Lower leg skin (tissue), 4 donors: ENCODE results near the gene BAZ1A. TPM values are rescaled to one million over a fixed set of nuclear protein-coding genes. Genes with fewer than 3 reads are reported as not detected.

Experiments
- DNase-seq, 2 donors: peaks; one replicate each; pipeline ENCODE4 v3.0.0-alpha.2; 2019; ENCODE audit warnings: low spot score in 2 of 2
- H3K4me3 ChIP-seq: fragments of 200-600 bp; sonication (generic); 2 replicates; pipeline ENCODE4 v1.5.1; 2017; ENCODE audit warnings: mild to moderate bottlenecking, low read depth; ENCODE audit not compliant: poor library complexity, severe bottlenecking
- POLR2A ChIP-seq, 2 donors: fragments of 450-650 bp; IDR thresholded peaks; one replicate each; pipeline ENCODE4 v1.6.1; 2016 to 2017; ENCODE audit warnings: antibody characterized with exemption in 2 of 2, mild to moderate bottlenecking in 1 of 2, moderate library complexity in 1 of 2
- WGBS, 2 donors: methylation state at CpG; one replicate each; pipeline ENCODE4 v1.1.5; 2018; 5-methylcytosine and 5-hydroxymethylcytosine counted together
- intact Hi-C: fragments of 100-400 bp; cut with DNase I; formaldehyde crosslinking; loops from one replicate; pipeline ENCODE4 v1.15.0; 2023; ENCODE audit warnings: low total_unique reads
- total RNA-seq, 4 donors: library from RNA; depleted of rRNA; stranded (reverse); fragments of >200 nt; gene quantifications; one replicate each; pipeline ENCODE4 v1.1.0, GENCODE V29; 2016
- TF ChIP-seq, protein P1 (sequence below), 3 donors: fragments of 450-650 bp; IDR thresholded peaks; one replicate each; pipeline ENCODE4 v1.5.1; 2016; ENCODE audit warnings: antibody characterized with exemption in 3 of 3, mild to moderate bottlenecking in 3 of 3, moderate library complexity in 2 of 3

The BAZ1A gene
- total RNA-seq, 4 donors from 2014 or later, result 27.7 to 47.9 (median 42.1) TPM

DNA sequence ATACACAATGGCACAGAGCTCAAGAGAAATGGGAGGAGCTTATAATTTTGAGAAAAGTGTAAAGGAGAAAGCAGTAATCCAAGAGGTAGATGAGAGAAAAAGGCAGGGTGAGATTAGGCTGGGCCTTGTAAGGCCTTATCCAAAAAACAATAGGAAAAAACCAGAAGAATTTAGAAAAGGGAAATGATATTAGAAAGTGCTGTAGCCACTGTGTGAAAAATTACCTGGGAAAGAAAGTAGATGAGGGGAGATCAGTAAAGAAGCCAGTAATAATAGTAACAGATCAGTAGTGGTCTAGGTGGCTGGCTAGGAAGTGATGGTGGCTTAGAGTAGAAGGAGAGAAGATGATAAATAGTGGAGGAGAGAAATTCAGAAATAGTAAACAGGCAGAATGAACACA, 94.5 kb downstream of the BAZ1A start:
- no peak for TF ChIP-seq POLR2A (IDR thresholded peaks at IDR 0.05)
- TF ChIP-seq, protein P1, sequence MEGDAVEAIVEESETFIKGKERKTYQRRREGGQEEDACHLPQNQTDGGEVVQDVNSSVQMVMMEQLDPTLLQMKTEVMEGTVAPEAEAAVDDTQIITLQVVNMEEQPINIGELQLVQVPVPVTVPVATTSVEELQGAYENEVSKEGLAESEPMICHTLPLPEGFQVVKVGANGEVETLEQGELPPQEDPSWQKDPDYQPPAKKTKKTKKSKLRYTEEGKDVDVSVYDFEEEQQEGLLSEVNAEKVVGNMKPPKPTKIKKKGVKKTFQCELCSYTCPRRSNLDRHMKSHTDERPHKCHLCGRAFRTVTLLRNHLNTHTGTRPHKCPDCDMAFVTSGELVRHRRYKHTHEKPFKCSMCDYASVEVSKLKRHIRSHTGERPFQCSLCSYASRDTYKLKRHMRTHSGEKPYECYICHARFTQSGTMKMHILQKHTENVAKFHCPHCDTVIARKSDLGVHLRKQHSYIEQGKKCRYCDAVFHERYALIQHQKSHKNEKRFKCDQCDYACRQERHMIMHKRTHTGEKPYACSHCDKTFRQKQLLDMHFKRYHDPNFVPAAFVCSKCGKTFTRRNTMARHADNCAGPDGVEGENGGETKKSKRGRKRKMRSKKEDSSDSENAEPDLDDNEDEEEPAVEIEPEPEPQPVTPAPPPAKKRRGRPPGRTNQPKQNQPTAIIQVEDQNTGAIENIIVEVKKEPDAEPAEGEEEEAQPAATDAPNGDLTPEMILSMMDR (IDR thresholded peaks at IDR 0.05), result no peak
- intact Hi-C loops, result no loop called here

DNA sequence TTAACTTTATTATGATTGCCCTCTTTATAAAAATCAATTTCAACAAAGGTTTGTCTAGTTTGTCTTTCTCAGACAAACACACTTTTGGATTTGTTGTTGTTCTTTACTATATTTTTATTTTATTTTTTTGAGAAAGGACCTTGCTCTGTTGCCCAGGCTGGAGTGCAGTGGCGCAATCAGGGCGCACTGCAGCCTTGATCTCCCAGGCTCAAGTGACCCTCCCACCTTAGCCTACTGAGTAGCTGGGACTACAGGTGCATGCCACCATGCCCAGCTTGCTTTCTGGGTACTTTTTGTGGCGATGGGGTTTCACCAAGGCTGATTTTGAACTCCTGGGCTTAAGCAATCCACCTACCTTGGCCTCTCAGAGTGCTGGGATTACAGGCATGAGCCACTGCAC, 96.4 kb downstream of the BAZ1A start:
- no peak for DNase-seq
- no peak overlapping the region for H3K4me3 ChIP-seq
- intact Hi-C loops, result no loop called here
- 96 to 98% methylated on average over 3 of the region's 3 CpGs for WGBS, 2 donors
- TF ChIP-seq POLR2A (IDR thresholded peaks at IDR 0.05), result no peak
- TF ChIP-seq, protein P1 (IDR thresholded peaks at IDR 0.05), result no peak

More for the DNA sequence above, 94.5 kb downstream of the BAZ1A start:
- no peak for DNase-seq
- H3K4me3 ChIP-seq, result no peak overlapping the region

DNA sequence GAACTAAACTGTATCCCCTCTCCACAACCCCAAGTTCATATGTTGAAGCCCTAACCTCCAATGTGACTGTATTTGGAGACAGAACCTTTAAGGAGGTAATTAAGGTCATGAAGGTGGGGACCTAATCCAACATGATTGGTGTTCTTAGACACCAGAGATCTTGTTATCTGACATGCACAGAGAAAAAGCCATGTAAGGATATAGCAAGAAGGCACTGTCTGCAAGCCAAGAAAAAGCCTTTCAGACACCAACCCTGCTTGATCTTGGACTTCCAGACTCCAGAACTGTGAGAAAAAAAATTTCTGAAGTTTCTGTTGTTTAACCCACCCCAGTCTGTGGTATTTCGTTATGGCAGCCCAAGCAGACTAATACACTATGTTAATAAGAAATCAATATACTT, 98.5 kb downstream of the BAZ1A start:
- intact Hi-C loops, result no loop called here
- 93 to 94% methylated on average over 1 of the region's 1 CpG for WGBS, 2 donors
- no peak for DNase-seq
- TF ChIP-seq POLR2A (IDR thresholded peaks at IDR 0.05), result no peak
- TF ChIP-seq, protein P1 (IDR thresholded peaks at IDR 0.05), result no peak
- H3K4me3 ChIP-seq, result no peak overlapping the region

DNA sequence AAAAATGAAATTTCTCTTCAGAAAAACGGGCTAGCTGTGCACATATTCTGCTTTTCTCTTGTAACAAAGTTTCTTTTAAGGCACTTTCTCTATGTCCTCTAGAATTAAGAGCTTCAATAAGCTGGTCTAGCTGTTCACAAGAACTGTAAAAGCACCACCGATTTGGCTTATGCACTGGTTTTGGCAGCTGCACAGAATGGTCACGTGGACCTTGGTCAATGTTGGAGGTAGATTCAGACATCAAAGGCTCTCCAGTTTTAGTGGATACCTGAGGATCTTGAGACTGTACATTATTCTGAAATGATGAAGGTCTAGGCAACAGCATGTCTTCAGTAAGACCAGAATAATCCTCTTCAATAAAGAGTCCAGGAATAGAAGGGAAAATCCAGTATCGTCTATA, 99.2 kb downstream of the BAZ1A start:
- WGBS, 2 donors, result 94 to 96% methylated on average over 4 of the region's 4 CpGs
- H3K4me3 ChIP-seq, result no peak overlapping the region
- intact Hi-C loops, result no loop called here
- TF ChIP-seq POLR2A (IDR thresholded peaks at IDR 0.05), result no peak
- TF ChIP-seq, protein P1 (IDR thresholded peaks at IDR 0.05), result no peak
- no peak for DNase-seq

DNA sequence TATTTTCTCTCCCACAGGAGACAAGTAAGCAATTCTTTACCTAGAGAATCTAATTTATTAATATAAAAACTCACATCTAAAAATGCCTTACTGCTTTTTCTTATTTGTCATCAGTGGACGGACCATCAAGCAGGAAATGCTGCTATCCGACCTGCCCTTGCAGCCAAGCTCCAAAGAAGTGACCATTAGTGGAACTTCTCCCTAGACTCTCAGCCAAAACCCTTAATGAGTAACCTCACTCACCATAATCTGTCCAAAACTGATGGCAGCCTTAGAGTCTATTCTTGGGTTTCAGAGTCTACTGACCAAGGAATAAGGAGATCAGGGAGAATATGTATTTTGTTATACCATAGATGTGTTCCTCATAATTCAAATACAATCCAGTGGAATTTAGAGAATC, 99.8 kb downstream of the BAZ1A start:
- TF ChIP-seq POLR2A (IDR thresholded peaks at IDR 0.05), result no peak
- TF ChIP-seq, protein P1 (IDR thresholded peaks at IDR 0.05), result no peak
- no peak overlapping the region for H3K4me3 ChIP-seq
- 89 to 92% methylated on average over 2 of the region's 2 CpGs for WGBS, 2 donors
- no peak for DNase-seq
- intact Hi-C loops, result no loop called here

DNA sequence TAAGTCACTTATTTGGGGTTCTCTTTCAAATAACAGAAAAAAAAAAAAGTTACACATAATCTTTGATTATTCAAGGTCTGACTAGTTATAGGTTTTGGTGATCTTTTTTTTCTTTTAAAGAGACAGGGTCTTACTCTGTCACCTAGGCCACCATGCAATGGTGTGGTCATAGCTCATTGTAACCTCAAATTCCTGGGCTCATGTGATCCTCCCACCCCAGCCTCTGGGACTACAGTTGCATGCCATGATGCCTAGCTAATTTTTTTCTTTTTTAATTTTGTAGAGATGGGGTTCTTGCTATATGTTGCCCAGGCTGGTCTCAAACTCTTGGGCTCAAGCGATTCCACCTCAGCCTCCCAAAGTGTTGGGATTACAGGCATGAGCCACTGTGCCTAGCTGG, 104.3 kb downstream of the BAZ1A start:
- H3K4me3 ChIP-seq, result no peak overlapping the region
- no peak for DNase-seq
- 97 to 100% methylated on average over 1 of the region's 1 CpG for WGBS, 2 donors
- TF ChIP-seq POLR2A (IDR thresholded peaks at IDR 0.05), result no peak
- TF ChIP-seq, protein P1 (IDR thresholded peaks at IDR 0.05), result no peak
- intact Hi-C loops, result no loop called here
